ENCODE results near the gene FOXD2.

FOXD2 gene

DNA sequence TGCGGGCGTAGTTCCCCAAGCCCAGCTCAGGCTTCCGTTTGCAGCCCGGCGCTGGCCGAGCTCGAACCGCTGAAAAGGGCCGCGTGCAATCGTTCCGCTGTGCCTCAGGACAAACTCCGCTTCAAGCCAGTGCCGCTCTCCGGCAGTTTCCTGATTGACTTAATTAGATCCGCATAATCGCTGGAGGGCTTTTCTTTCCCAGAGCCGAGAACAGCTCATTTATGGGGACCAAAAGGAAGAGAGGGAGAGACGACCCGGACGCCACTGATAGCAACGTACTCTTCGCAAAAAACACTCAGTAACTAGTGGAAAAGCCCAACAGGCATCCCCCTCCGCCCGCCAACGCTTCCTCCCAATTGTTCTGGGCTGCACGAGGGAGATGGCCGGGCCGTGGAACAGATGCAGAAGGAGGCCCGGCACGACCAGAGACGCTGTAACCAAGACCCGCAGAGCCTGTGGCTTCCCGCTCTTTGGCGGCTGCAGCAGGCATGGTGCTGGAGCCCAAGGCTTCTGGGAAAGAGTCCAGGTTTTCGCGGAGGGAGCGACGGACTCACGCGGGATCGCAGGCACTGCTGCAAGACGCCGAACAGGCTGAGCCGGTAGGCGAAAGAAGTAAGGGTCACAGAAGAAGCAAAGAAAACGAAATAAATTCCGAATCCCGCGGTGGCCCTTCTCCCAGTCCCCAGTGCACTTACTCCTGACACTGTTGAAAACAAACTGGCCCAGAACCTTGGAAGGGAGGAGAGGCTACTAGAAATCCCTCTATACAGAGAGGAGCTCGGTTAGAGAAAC, 3.6 kb upstream of the FOXD2 start:
- DNase-seq (ENCODE audit: extremely low read depth, low read depth): no peak
- TF ChIP-seq, protein P1, sequence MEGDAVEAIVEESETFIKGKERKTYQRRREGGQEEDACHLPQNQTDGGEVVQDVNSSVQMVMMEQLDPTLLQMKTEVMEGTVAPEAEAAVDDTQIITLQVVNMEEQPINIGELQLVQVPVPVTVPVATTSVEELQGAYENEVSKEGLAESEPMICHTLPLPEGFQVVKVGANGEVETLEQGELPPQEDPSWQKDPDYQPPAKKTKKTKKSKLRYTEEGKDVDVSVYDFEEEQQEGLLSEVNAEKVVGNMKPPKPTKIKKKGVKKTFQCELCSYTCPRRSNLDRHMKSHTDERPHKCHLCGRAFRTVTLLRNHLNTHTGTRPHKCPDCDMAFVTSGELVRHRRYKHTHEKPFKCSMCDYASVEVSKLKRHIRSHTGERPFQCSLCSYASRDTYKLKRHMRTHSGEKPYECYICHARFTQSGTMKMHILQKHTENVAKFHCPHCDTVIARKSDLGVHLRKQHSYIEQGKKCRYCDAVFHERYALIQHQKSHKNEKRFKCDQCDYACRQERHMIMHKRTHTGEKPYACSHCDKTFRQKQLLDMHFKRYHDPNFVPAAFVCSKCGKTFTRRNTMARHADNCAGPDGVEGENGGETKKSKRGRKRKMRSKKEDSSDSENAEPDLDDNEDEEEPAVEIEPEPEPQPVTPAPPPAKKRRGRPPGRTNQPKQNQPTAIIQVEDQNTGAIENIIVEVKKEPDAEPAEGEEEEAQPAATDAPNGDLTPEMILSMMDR (IDR thresholded peaks at IDR 0.05; ENCODE audit: low read depth, low read length, missing control alignments): no peak
- H3K4me3 ChIP-seq (replicated peaks; ENCODE audit: low read depth, low read length): peak overlapping the region; percentile 20

DNA sequence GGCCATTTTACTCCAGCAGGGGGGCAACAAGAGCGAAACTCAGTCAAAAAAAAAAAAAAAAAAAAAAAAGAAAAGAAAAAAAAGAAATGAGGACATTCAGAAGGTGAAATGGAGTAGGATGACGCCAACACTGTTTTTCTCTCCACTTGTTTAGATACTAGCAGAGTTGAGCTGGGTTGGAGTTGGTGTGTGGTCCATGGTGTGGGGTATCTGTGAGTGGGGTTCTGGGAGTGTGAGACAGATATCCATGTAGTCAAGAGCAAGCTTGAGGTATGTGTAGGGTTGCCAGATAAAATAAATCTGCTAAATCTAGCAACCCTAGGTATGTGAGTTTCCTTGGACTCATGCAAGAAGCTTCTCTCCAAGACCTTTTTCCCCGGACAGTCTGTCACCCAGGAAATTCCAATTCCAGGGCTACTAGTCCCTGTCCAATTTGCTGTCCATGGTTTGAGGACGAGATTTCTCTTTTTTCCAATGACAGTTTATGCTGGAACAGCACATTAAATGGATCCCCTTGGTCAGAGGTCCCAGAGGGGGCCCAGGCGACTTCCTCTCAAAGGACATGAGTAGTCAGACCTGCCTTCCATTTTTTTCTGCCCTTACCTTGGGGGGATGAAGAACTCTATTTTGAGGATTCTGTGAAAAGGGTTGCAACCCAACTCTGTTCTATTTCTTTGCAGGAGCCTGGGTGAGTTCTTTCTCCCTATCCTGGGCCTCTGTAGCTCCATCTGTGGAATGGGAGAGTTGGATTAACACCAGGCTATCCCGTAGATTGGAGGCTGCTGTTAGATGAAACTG, 2.1 kb upstream of the FOXD2 start:
- TF ChIP-seq, protein P1 (IDR thresholded peaks at IDR 0.05; ENCODE audit: low read depth, low read length, missing control alignments): no peak
- H3K4me3 ChIP-seq (replicated peaks; ENCODE audit: low read depth, low read length): no peak overlapping the region
- no peak for DNase-seq (ENCODE audit: extremely low read depth, low read depth)

DNA sequence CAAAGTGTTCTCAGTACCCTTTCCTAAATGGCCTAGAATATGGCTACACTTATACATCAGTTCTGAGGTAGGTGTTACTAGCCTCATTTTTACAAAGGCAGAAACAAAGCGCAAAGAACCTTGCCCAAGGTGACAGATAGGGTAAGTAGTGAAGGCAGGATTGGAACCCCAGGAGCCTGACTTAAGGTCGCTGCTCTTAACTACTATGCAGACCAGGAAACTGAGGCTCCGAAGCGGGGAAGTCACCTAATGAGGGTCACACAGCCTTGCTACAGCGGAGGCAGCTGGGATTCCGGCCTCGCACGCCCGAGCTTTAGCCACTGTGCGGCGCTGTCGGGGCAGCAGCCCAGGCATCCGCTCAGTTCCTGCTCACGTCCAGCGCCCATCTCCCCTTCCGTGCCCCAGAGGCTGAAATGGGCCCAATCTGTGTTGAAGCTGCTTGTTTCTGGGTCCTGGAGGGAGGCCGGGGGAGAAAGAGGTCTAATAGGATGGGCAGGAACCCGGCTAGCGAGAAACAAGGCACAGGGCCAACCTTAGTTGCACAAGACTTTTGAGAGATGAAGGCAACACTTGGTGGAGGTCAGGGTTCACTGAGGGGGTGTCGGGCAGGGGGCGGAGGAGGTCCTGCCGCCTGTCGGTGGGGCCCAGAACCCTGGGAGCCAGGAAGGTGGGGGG, 1.4 kb upstream of the FOXD2 start:
- peak overlapping the region; percentile 50 for H3K4me3 ChIP-seq (replicated peaks; ENCODE audit: low read depth, low read length)
- TF ChIP-seq, protein P1 (IDR thresholded peaks at IDR 0.05; ENCODE audit: low read depth, low read length, missing control alignments): peak; percentile 99
- peak; percentile 50 for DNase-seq (ENCODE audit: extremely low read depth, low read depth)

DNA sequence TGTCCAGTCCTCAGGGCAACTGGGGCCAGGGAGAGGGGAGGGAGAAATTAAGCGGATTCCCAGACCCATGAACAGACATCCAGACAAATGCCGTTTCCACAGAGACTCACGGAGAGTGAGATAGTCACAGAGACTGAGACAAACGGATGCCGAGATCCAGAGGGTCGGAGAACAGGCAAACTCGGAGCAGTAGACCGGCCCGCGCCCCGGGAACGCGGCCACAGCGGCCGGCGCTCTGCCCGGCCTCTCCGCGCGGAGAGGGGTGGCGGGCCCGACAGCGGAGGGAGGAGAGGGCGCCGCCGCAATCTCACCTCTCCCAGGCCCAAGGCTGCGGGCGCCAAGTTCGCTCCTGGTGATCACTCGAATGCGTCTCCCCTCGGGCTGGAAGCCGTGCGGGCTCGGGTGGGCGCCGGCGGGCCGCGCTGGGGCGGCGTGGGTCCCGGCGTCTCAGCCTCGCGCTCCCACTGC, 831 bp upstream of the FOXD2 start:
- TF ChIP-seq, protein P1 (IDR thresholded peaks at IDR 0.05; ENCODE audit: low read depth, low read length, missing control alignments): no peak
- H3K4me3 ChIP-seq (replicated peaks; ENCODE audit: low read depth, low read length): peak overlapping the region; percentile 50
- DNase-seq (ENCODE audit: extremely low read depth, low read depth): no peak

DNA sequence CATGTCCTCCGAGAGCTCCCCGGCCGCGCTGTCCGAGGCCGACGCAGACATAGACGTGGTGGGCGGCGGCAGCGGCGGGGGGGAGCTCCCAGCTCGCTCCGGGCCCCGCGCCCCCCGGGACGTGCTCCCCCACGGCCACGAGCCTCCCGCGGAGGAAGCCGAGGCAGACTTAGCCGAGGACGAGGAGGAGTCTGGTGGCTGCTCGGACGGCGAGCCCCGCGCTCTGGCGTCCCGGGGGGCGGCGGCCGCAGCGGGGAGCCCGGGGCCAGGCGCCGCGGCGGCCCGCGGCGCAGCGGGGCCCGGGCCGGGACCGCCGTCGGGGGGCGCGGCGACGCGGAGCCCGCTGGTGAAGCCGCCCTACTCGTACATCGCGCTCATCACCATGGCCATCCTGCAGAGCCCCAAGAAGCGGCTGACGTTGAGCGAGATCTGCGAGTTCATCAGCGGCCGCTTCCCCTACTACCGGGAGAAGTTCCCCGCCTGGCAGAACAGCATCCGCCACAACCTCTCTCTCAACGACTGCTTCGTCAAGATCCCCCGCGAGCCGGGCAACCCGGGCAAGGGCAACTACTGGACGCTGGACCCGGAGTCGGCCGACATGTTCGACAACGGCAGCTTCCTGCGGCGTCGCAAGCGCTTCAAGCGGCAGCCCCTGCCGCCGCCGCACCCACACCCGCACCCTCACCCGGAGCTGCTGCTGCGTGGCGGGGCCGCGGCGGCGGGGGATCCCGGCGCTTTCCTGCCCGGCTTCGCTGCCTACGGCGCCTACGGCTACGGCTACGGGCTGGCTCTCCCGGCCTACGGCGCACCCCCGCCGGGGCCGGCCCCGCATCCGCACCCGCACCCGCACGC, 547 bp downstream of the FOXD2 start:
- TF ChIP-seq, protein P1 (IDR thresholded peaks at IDR 0.05; ENCODE audit: low read depth, low read length, missing control alignments): no peak
- H3K4me3 ChIP-seq (replicated peaks; ENCODE audit: low read depth, low read length): peak overlapping the region; percentile 50
- DNase-seq (ENCODE audit: extremely low read depth, low read depth): no peak

Data from HFF-Myc (cell line).